Endodermal cell (in vitro differentiated cells): ENCODE data around the gene PPAT. TPM values are rescaled to one million over a fixed set of nuclear protein-coding genes. Genes with fewer than 3 reads are reported as not detected.

Source experiments
- DNase-seq: peaks from one replicate; pipeline ENCODE4 v3.0.0-alpha.2; 2017
- H3K27ac ChIP-seq: 2 replicates; pipeline ENCODE4 v1.5.1; 2013; ENCODE audit warnings: mild to moderate bottlenecking, low read depth, low read length, moderate library complexity
- H3K27me3 ChIP-seq: 2 replicates; pipeline ENCODE4 v1.6.1; 2013; ENCODE audit warnings: mild to moderate bottlenecking, low read length, moderate library complexity; ENCODE audit not compliant: insufficient read depth, control insufficient read depth, poor library complexity, severe bottlenecking
- H3K36me3 ChIP-seq: 2 replicates; pipeline ENCODE4 v1.7.0; 2013; ENCODE audit warnings: mild to moderate bottlenecking, low read length, moderate library complexity; ENCODE audit not compliant: control insufficient read depth, insufficient read depth
- H3K4me1 ChIP-seq: one replicate; pipeline ENCODE4 v1.7.0; 2013; ENCODE audit warnings: low read length; ENCODE audit not compliant: control insufficient read depth, insufficient read depth
- H3K4me3 ChIP-seq: 2 replicates; pipeline ENCODE4 v1.5.1; 2013; ENCODE audit warnings: mild to moderate bottlenecking, low read length, moderate library complexity
- H3K9ac ChIP-seq: 2 replicates; pipeline ENCODE4 v1.6.1; 2013; ENCODE audit warnings: mild to moderate bottlenecking, low read length, moderate library complexity; ENCODE audit not compliant: poor library complexity, severe bottlenecking; ENCODE audit errors: extremely low read depth
- H3K9me3 ChIP-seq: 2 replicates; pipeline ENCODE4 v1.6.1; 2013; ENCODE audit warnings: mild to moderate bottlenecking, low read length, moderate library complexity; ENCODE audit not compliant: control insufficient read depth
- H3K27ac Mint-ChIP-seq: 2 replicates; pipeline ENCODE4 v1.8.0; 2020; ENCODE audit warnings: mixed read lengths
- H3K27me3 Mint-ChIP-seq: 2 replicates; pipeline ENCODE4 v1.8.0; 2021; ENCODE audit warnings: mild to moderate bottlenecking, mixed read lengths; ENCODE audit not compliant: insufficient read depth
- H3K36me3 Mint-ChIP-seq: 2 replicates; pipeline ENCODE4 v1.8.0; 2020; ENCODE audit warnings: low read depth, mixed read lengths
- H3K4me1 Mint-ChIP-seq: 2 replicates; pipeline ENCODE4 v1.8.0; 2020; ENCODE audit warnings: mixed read lengths
- H3K4me3 Mint-ChIP-seq: 2 replicates; pipeline ENCODE4 v1.8.0; 2020; ENCODE audit warnings: mild to moderate bottlenecking, moderate library complexity, mixed read lengths
- H3K9me3 Mint-ChIP-seq: 2 replicates; pipeline ENCODE4 v1.8.0; 2020; ENCODE audit warnings: mild to moderate bottlenecking, mixed read lengths
- CTCF ChIP-seq: fragments of 200-600 bp; sonication (generic); conservative IDR thresholded peaks from 2 replicates; pipeline ENCODE4 v1.5.0; 2021; ENCODE audit warnings: antibody characterized with exemption, mild to moderate bottlenecking
- WGBS, 2 experiments: methylation state at CpG; one replicate each; pipeline versions ENCODE4 v1.1.5 to v1.1.7; 2013; ENCODE audit warnings: missing lambda C conversion rate in 2 of 2, mixed read lengths in 1 of 2; ENCODE audit not compliant: insufficient coverage in 1 of 2, insufficient read length in 1 of 2; 5-methylcytosine and 5-hydroxymethylcytosine counted together
- total RNA-seq, 2 donors: library from RNA; stranded (reverse); fragmentation: NEBNext Ultra II Directional in 1 of 2; extraction: Animal tissue kit (Norgen Biotek cat#: 25700) in 1 of 2; gene quantifications; 2 replicates in 1 of 2; 3 replicates in 1 of 2; pipeline ENCODE4 v1.2.1, GENCODE V29; 2021

PPAT gene
- total RNA-seq, 2 donors from 2014 or later = 51.3 to 63.0 TPM

GRCh38 chr4:56414135-56414670 is 21.2 kb downstream of the PPAT start:
- 99% methylated on average over 4 of the region's 4 CpGs; no CpG with 5 or more reads in 1 of the 2 experiments for WGBS, 2 experiments
- no peak for DNase-seq
- H3K4me1 Mint-ChIP-seq = peaks cover 22% of the 10 kb centered on the region
- no peak overlapping the region for H3K27ac ChIP-seq
- peak overlapping the region; percentile 19 for H3K27ac Mint-ChIP-seq
- H3K9ac ChIP-seq = no peak overlapping the region
- peaks cover 6% of the 10 kb centered on the region for H3K4me1 ChIP-seq
- H3K36me3 ChIP-seq = no peaks in the 10 kb centered on the region
- no peaks in the 10 kb centered on the region for H3K27me3 Mint-ChIP-seq
- H3K36me3 Mint-ChIP-seq = peaks cover 3% of the 10 kb centered on the region
- H3K4me3 Mint-ChIP-seq = no peak overlapping the region
- no peak overlapping the region for H3K4me3 ChIP-seq
- H3K9me3 ChIP-seq = no peaks in the 10 kb centered on the region
- no peaks in the 10 kb centered on the region for H3K9me3 Mint-ChIP-seq
- TF ChIP-seq CTCF = no peak
- H3K27me3 ChIP-seq = no peaks in the 10 kb centered on the region

- Mint-ChIP-seq H3K36me3 (peaks cover 25% of the 10 kb centered on the region), H3K27me3 (no peaks in the 10 kb centered on the region), H3K4me1 (peaks cover 27% of the 10 kb centered on the region), H3K27ac (peak overlapping the region; percentile 70), H3K4me3 (no peak overlapping the region), H3K9me3 (no peaks in the 10 kb centered on the region)
- no peak for TF ChIP-seq CTCF
- DNase-seq = peak; percentile 52
- H3K27ac ChIP-seq = peak overlapping the region; percentile 82
- H3K4me1 ChIP-seq = peaks cover 6% of the 10 kb centered on the region
- H3K27me3 ChIP-seq = no peaks in the 10 kb centered on the region
- 20 to 64% methylated on average over 1 to 4 of the region's 4 CpGs for WGBS, 2 experiments
- peaks cover 17% of the 10 kb centered on the region for H3K36me3 ChIP-seq
- H3K9ac ChIP-seq = peak overlapping the region; percentile 17
- no peaks in the 10 kb centered on the region for H3K9me3 ChIP-seq
- no peak overlapping the region for H3K4me3 ChIP-seq
Measured at GRCh38 chr4:56410247-56411062, 25.0 kb downstream of the PPAT start.

GRCh38 chr4:56409511-56410090 is 25.8 kb downstream of the PPAT start:
- H3K4me3 ChIP-seq = no peak overlapping the region
- Mint-ChIP-seq H3K36me3 (peaks cover 31% of the 10 kb centered on the region), H3K27me3 (no peaks in the 10 kb centered on the region), H3K4me1 (peaks cover 26% of the 10 kb centered on the region), H3K27ac (no peak overlapping the region), H3K4me3 (no peak overlapping the region), H3K9me3 (no peaks in the 10 kb centered on the region)
- peak overlapping the region; percentile 17 for H3K9ac ChIP-seq
- no peak for TF ChIP-seq CTCF
- WGBS, 2 experiments = no CpG with 5 or more reads among the region's 1 CpG
- H3K9me3 ChIP-seq = no peaks in the 10 kb centered on the region
- H3K4me1 ChIP-seq = peaks cover 6% of the 10 kb centered on the region
- H3K27me3 ChIP-seq = no peaks in the 10 kb centered on the region
- DNase-seq = no peak
- H3K36me3 ChIP-seq = peaks cover 26% of the 10 kb centered on the region
- H3K27ac ChIP-seq = peak overlapping the region; percentile 82
